H9 (cell line): ENCODE measurements around the gene MEP1A. TPM values are rescaled to one million over a fixed set of nuclear protein-coding genes. Genes with fewer than 3 reads are reported as not detected.

ENCODE experiments used
- DNase-seq: peaks from one replicate; pipeline ENCODE4 v3.0.0-alpha.2; 2017
- H2AFZ ChIP-seq: one replicate; pipeline ENCODE4 v1.6.1; 2013; ENCODE audit warnings: mild to moderate bottlenecking, low read length, control low read depth, moderate library complexity
- H2AK5ac ChIP-seq: 2 replicates; pipeline ENCODE4 v1.6.1; 2013; ENCODE audit warnings: low read length, control low read depth, mixed read lengths; ENCODE audit not compliant: insufficient read length
- H2BK120ac ChIP-seq: one replicate; pipeline ENCODE4 v1.6.1; 2013; ENCODE audit warnings: low read depth, mild to moderate bottlenecking, low read length, control low read depth, inconsistent platforms; ENCODE audit not compliant: poor library complexity, severe bottlenecking
- H2BK12ac ChIP-seq: 2 replicates; pipeline ENCODE4 v1.6.1; 2013; ENCODE audit warnings: low read length, control low read depth, mixed read lengths, low read depth; ENCODE audit not compliant: insufficient read length
- H2BK15ac ChIP-seq: 2 replicates; pipeline ENCODE4 v1.6.1; 2013; ENCODE audit warnings: low read depth, low read length, control low read depth
- H2BK20ac ChIP-seq: one replicate; pipeline ENCODE4 v1.6.1; 2013; ENCODE audit warnings: low read depth, mild to moderate bottlenecking, low read length, control low read depth, inconsistent platforms; ENCODE audit not compliant: poor library complexity, severe bottlenecking
- H2BK5ac ChIP-seq: 2 replicates; pipeline ENCODE4 v1.6.1; 2013; ENCODE audit warnings: low read length, control low read depth, mixed read lengths; ENCODE audit not compliant: insufficient read length
- H3K14ac ChIP-seq: 2 replicates; pipeline ENCODE4 v1.6.1; 2013; ENCODE audit warnings: low read length, control low read depth; ENCODE audit not compliant: insufficient read depth
- H3K18ac ChIP-seq: 2 replicates; pipeline ENCODE4 v1.6.1; 2013; ENCODE audit warnings: low read depth, mild to moderate bottlenecking, mixed read lengths, low read length, control low read depth; ENCODE audit not compliant: insufficient read length
- H3K23ac ChIP-seq: 2 replicates; pipeline ENCODE4 v1.6.1; 2013; ENCODE audit warnings: low read length, control low read depth, mixed read lengths, low read depth; ENCODE audit not compliant: insufficient read length
- H3K23me2 ChIP-seq: 2 replicates; pipeline ENCODE4 v1.6.1; 2013; ENCODE audit warnings: low read depth, mild to moderate bottlenecking, mixed read lengths, low read length, control low read depth; ENCODE audit not compliant: insufficient read length, poor library complexity, severe bottlenecking
- H3K27ac ChIP-seq: 2 replicates; pipeline ENCODE4 v1.5.1; 2013; ENCODE audit warnings: low read length, control low read depth, mixed read lengths, low read depth; ENCODE audit not compliant: insufficient read length
- H3K27me3 ChIP-seq: 2 replicates; pipeline ENCODE4 v1.6.1; 2013; ENCODE audit warnings: low read length, control low read depth, inconsistent platforms; ENCODE audit not compliant: insufficient read depth
- H3K4ac ChIP-seq: 2 replicates; pipeline ENCODE4 v1.6.1; 2013; ENCODE audit warnings: low read depth, mild to moderate bottlenecking, control low read depth, inconsistent platforms, low read length, moderate library complexity
- H3K4me1 ChIP-seq: 2 replicates; pipeline ENCODE4 v1.6.1; 2013; ENCODE audit warnings: low read length, control low read depth, inconsistent platforms; ENCODE audit not compliant: insufficient read depth
- H3K4me2 ChIP-seq: 2 replicates; pipeline ENCODE4 v1.6.1; 2013; ENCODE audit warnings: low read length, control low read depth, mixed read lengths; ENCODE audit not compliant: insufficient read length, insufficient read depth
- H3K56ac ChIP-seq: 2 replicates; pipeline ENCODE4 v1.6.1; 2013; ENCODE audit warnings: low read depth, mild to moderate bottlenecking, mixed read lengths, low read length, control low read depth; ENCODE audit not compliant: insufficient read length
- H3K79me1 ChIP-seq: 2 replicates; pipeline ENCODE4 v1.6.1; 2013; ENCODE audit warnings: low read depth, mild to moderate bottlenecking, moderate library complexity, low read length, control low read depth, inconsistent platforms; ENCODE audit not compliant: insufficient read depth, poor library complexity, severe bottlenecking
- H3K79me2 ChIP-seq: 2 replicates; pipeline ENCODE4 v1.6.1; 2013; ENCODE audit warnings: low read length, control low read depth, inconsistent platforms; ENCODE audit not compliant: insufficient read depth
- H3K9ac ChIP-seq: 2 replicates; pipeline ENCODE4 v1.6.1; 2013; ENCODE audit warnings: low read length, control low read depth, mixed read lengths; ENCODE audit not compliant: insufficient read length; ENCODE audit errors: extremely low read depth
- H3K9me3 ChIP-seq: one replicate; pipeline ENCODE4 v1.6.1; 2013; ENCODE audit warnings: low read depth, low read length, inconsistent platforms; ENCODE audit not compliant: control insufficient read depth
- H3T11ph ChIP-seq: one replicate; pipeline ENCODE4 v1.6.1; 2013; ENCODE audit warnings: mild to moderate bottlenecking, low read length, control low read depth, inconsistent platforms
- H4K20me1 ChIP-seq: one replicate; pipeline ENCODE4 v1.6.1; 2013; ENCODE audit not compliant: control insufficient read depth, insufficient read length, insufficient read depth
- H4K5ac ChIP-seq: 2 replicates; pipeline ENCODE4 v1.6.1; 2013; ENCODE audit warnings: low read depth, mild to moderate bottlenecking, mixed read lengths, low read length, control low read depth; ENCODE audit not compliant: insufficient read length
- H4K8ac ChIP-seq: replicated peaks from 2 replicates; pipeline ENCODE4 v1.6.1; 2013; ENCODE audit warnings: low read length, control low read depth, mixed read lengths, low read depth; ENCODE audit not compliant: insufficient read length
- H4K91ac ChIP-seq: 2 replicates; pipeline ENCODE4 v1.6.1; 2013; ENCODE audit warnings: low read depth, mild to moderate bottlenecking, moderate library complexity, mixed read lengths, low read length, control low read depth; ENCODE audit not compliant: insufficient read length
- H3K27ac Mint-ChIP-seq, 3 experiments: 2 replicates in 2 of 3; 3 replicates in 1 of 3; pipeline ENCODE4 v1.8.0; 2020 to 2021; ENCODE audit warnings: mixed read lengths in 3 of 3, mild to moderate bottlenecking in 1 of 3, moderate library complexity in 1 of 3
- H3K27me3 Mint-ChIP-seq: 2 replicates; pipeline ENCODE4 v1.8.0; 2021; ENCODE audit warnings: low read depth, mild to moderate bottlenecking, moderate library complexity, mixed read lengths
- H3K36me3 Mint-ChIP-seq, 3 experiments: 2 replicates in 2 of 3; 3 replicates in 1 of 3; pipeline ENCODE4 v1.8.0; 2020 to 2021; ENCODE audit warnings: low read depth in 3 of 3, mixed read lengths in 3 of 3; ENCODE audit not compliant: insufficient read depth in 1 of 3
- H3K4me1 Mint-ChIP-seq, 2 experiments: 2 replicates each; pipeline ENCODE4 v1.8.0; 2020; ENCODE audit warnings: mixed read lengths in 2 of 2
- H3K4me3 Mint-ChIP-seq, 2 experiments: 2 replicates in 1 of 2; 3 replicates in 1 of 2; pipeline ENCODE4 v1.8.0; 2020 to 2021; ENCODE audit warnings: mild to moderate bottlenecking in 2 of 2, mixed read lengths in 2 of 2, moderate library complexity in 1 of 2
- H3K9me3 Mint-ChIP-seq, 2 experiments: 2 replicates in 1 of 2; 3 replicates in 1 of 2; pipeline ENCODE4 v1.8.0; 2020; ENCODE audit warnings: mild to moderate bottlenecking in 2 of 2, mixed read lengths in 2 of 2, moderate library complexity in 1 of 2
- CTCF ChIP-seq: fragments of 200-600 bp; sonication (generic); conservative IDR thresholded peaks from 3 replicates; pipeline ENCODE4 v1.8.0; 2021; ENCODE audit warnings: antibody characterized with exemption, mild to moderate bottlenecking
- WGBS: extraction: QIAGEN DNeasy Blood & Tissue Kit; methylation state at CpG from one replicate; pipeline ENCODE4 v1.1.7; 2013; ENCODE audit warnings: missing lambda C conversion rate, low lambda C conversion rate, mixed read lengths; ENCODE audit not compliant: insufficient read length; ENCODE audit errors: extremely low coverage; 5-methylcytosine and 5-hydroxymethylcytosine counted together
- total RNA-seq: library from RNA; stranded (reverse); gene quantifications from 2 replicates; pipeline ENCODE4 v1.2.1, GENCODE V29; 2021

The MEP1A gene
- total RNA-seq, 1 experiment from 2014 or later: not detected

- H3K4ac ChIP-seq: no peak overlapping the region
- no peak overlapping the region for H2BK5ac ChIP-seq
- Mint-ChIP-seq H3K27ac (no peak overlapping the region; a peak in 1 of 7 replicates), H3K36me3 (no peaks in the 10 kb centered on the region; a peak in 1 of 7 replicates), H3K4me1 (no peaks in the 10 kb centered on the region; a peak in 1 of 4 replicates), H3K9me3 (no peaks in the 10 kb centered on the region), H3K4me3 (no peak overlapping the region), H3K27me3 (no peaks in the 10 kb centered on the region)
- no peaks in the 10 kb centered on the region for H4K20me1 ChIP-seq
- H4K5ac ChIP-seq: no peak overlapping the region
- no peak overlapping the region for H3K18ac ChIP-seq
- no peak overlapping the region for H3T11ph ChIP-seq
- H2BK12ac ChIP-seq: no peak overlapping the region
- TF ChIP-seq CTCF: no peak
- H3K23ac ChIP-seq: no peak overlapping the region
- no peak overlapping the region for H2BK20ac ChIP-seq
- no peak overlapping the region for H3K56ac ChIP-seq
- H4K8ac ChIP-seq: no peak overlapping the region
- no peaks in the 10 kb centered on the region for H3K23me2 ChIP-seq
- no peak overlapping the region for H3K9ac ChIP-seq
- no peaks in the 10 kb centered on the region for H3K9me3 ChIP-seq
- WGBS: no CpG with 5 or more reads among the region's 3 CpGs
- no peaks in the 10 kb centered on the region for H3K79me1 ChIP-seq
- no peak overlapping the region for H3K27ac ChIP-seq
- H3K4me1 ChIP-seq: no peaks in the 10 kb centered on the region; the same call in 1 of the 2 replicates
- DNase-seq: no peak
- no peak overlapping the region for H2AFZ ChIP-seq
- no peak overlapping the region for H3K4me2 ChIP-seq
- H3K27me3 ChIP-seq: no peaks in the 10 kb centered on the region
- no peak overlapping the region for H4K91ac ChIP-seq
- no peak overlapping the region for H2BK120ac ChIP-seq
- no peak overlapping the region for H2AK5ac ChIP-seq
- H2BK15ac ChIP-seq: no peak overlapping the region
- no peaks in the 10 kb centered on the region for H3K79me2 ChIP-seq
- no peak overlapping the region for H3K14ac ChIP-seq
Measured at GRCh38 chr6:46760925-46761324, 32.3 kb upstream of the MEP1A start.
